Measurements from ENCODE around the gene PTDSS2. TPM values are rescaled to one million over a fixed set of nuclear protein-coding genes. Genes with fewer than 3 reads are reported as not detected.

PTDSS2 gene
- total and polyA plus RNA-seq, 2 of the 13 experiments (the other 11 are each of a cell fraction or from before 2014, with no cell fraction given) = 21.7 to 26.4 TPM

- peak; percentile 41; the same call in 1 of the 2 replicates for TF ChIP-seq GMEB1 (CRISPR knock-in tag; IDR thresholded peaks at IDR 0.05; ENCODE audit: borderline replicate concordance)
- TF ChIP-seq ZNF3 (CRISPR knock-in tag; IDR thresholded peaks at IDR 0.05) = no peak
- TF ChIP-seq KLF15 (CRISPR knock-in tag; IDR thresholded peaks at IDR 0.05; ENCODE audit: borderline replicate concordance) = no peak
- no peak for TF ChIP-seq IRF1 (CRISPR knock-in tag; IDR thresholded peaks at IDR 0.05; ENCODE audit: low read depth)
- TF ChIP-seq SMAD9 (CRISPR knock-in tag; IDR thresholded peaks at IDR 0.05) = no peak
- no peak for TF ChIP-seq ZNF263 (CRISPR knock-in tag; IDR thresholded peaks at IDR 0.05)
- peak; percentile 22; the same call in 1 of the 2 replicates for TF ChIP-seq ZNF24 (IDR thresholded peaks at IDR 0.05)
- TF ChIP-seq KLF11 (CRISPR knock-in tag; IDR thresholded peaks at IDR 0.05) = no peak
- no peak for TF ChIP-seq HNRNPH1 (optimal IDR thresholded peaks at IDR 0.05; ENCODE audit: low read depth, low read length)
- TF ChIP-seq ZNF446 (CRISPR knock-in tag; IDR thresholded peaks at IDR 0.05) = peak; percentile 43; the same call in 1 of the 2 replicates
- TF ChIP-seq ZNF552 (CRISPR knock-in tag; IDR thresholded peaks at IDR 0.05; ENCODE audit: borderline replicate concordance) = no peak
- TF ChIP-seq PPARG (CRISPR knock-in tag; conservative IDR thresholded peaks at IDR 0.05) = no peak; the same call in 1 of the 2 replicates
- TF ChIP-seq AFF4 (CRISPR knock-in tag; IDR thresholded peaks at IDR 0.05) = no peak
- TF ChIP-seq SIN3A (IDR thresholded peaks at IDR 0.05; ENCODE audit: borderline replicate concordance, low read depth, low read length) = no peak
- no peak for TF ChIP-seq ZNF580 (CRISPR knock-in tag; IDR thresholded peaks at IDR 0.05; ENCODE audit: borderline replicate concordance, low read depth)
- no peak for TF ChIP-seq ZNF652 (CRISPR knock-in tag; IDR thresholded peaks at IDR 0.05; ENCODE audit: borderline replicate concordance, low read depth)
- no peak for TF ChIP-seq MAFK (conservative IDR thresholded peaks at IDR 0.05 in 1 of 2, IDR thresholded peaks at IDR 0.05 in 1 of 2; ENCODE audit: low read length in 2 of 2)
- TF ChIP-seq ZNF761 (CRISPR knock-in tag; conservative IDR thresholded peaks at IDR 0.05) = no peak
- no peak for TF ChIP-seq ZNF30 (CRISPR knock-in tag; IDR thresholded peaks at IDR 0.05)
- TF ChIP-seq PLSCR1 (CRISPR knock-in tag; IDR thresholded peaks at IDR 0.05; ENCODE audit: borderline replicate concordance) = no peak
Measured at GRCh38 chr11:518463-519202, 68.6 kb downstream of the PTDSS2 start (continued).
